Left ventricle myocardium superior (tissue), 1 donor: Measurements from ENCODE around the gene MAMDC2. TPM values are rescaled to one million over a fixed set of nuclear protein-coding genes. Genes with fewer than 3 reads are reported as not detected.

Experiments used
- ATAC-seq: fragments of 200-7000 bp; cut with Tn5 transposase; one replicate; pipeline ENCODE4 v1.9.1; 2020; ENCODE audit warnings: mild to moderate bottlenecking, moderate library complexity
- DNase-seq: peaks from one replicate; pipeline ENCODE4 v3.0.0-alpha.2; 2020
- intact Hi-C: fragments of 100-400 bp; cut with micrococcal nuclease; formaldehyde crosslinking; loops from one replicate; pipeline ENCODE4 v1.11.0; 2022
- long read RNA-seq: library from polyadenylated mRNA; unstranded; transcript quantifications from one replicate; pipeline ENCODE4 v2.0.0, GENCODE V29; 2021
- total RNA-seq: library from RNA; stranded (reverse); fragmentation: NEBNext Ultra II Directional; extraction: Animal tissue kit (Norgen Biotek cat#: 25700); gene quantifications from one replicate; pipeline ENCODE4 v1.2.1, GENCODE V29; 2021
- donor health status: DM: no; HTN: yes; CAD: no; lungs with severe emphysema.

Gene MAMDC2
- 8.9 TPM for total RNA-seq
- long read RNA-seq, transcript MAMDC2-201 (14 exons, 3,616 nt), result major isoform, 13 of 21 reads
- long read RNA-seq, partial matches to known transcripts, result 6 of 21 reads
- long read RNA-seq, other reads (novel, unspliced or antisense), result 2 of 21 reads

GRCh38 chr9:70043689-70044489, at the start of gene MAMDC2:
MAMDC2 (plus strand) TSS chr9:70043848; CDS start chr9:70044198, 350 bp downstream.
- peak; percentile 82 for DNase-seq

GRCh38 chr9:69995846-69996245, 47.8 kb upstream of the MAMDC2 start:
- ATAC-seq (no peak), DNase-seq (no peak)
- intact Hi-C loops, result no loop called here

More at GRCh38 chr9:70043689-70044489, at the start of gene MAMDC2:
- intact Hi-C loops, result no loop called here
- peak; percentile 85 for ATAC-seq

GRCh38 chr9:69996967-69997366, 46.7 kb upstream of the MAMDC2 start:
- ATAC-seq (peak; percentile 93), DNase-seq (no peak)
- intact Hi-C loops, result no loop called here

- DNase-seq, result no peak
- ATAC-seq, result no peak
- intact Hi-C loops, result no loop called here
Observed at GRCh38 chr9:69997524-69997923, 46.1 kb upstream of the MAMDC2 start.

- DNase-seq (no peak), ATAC-seq (peak; percentile 19)
- intact Hi-C loops, result no loop called here
Observed at GRCh38 chr9:69999315-69999714, 44.3 kb upstream of the MAMDC2 start.

GRCh38 chr9:70000469-70000868, 43.2 kb upstream of the MAMDC2 start:
- ATAC-seq (no peak), DNase-seq (no peak)
- intact Hi-C loops, result no loop called here

GRCh38 chr9:70003901-70004714, 39.5 kb upstream of the MAMDC2 start:
- intact Hi-C loops, result no loop called here
- DNase-seq (no peak), ATAC-seq (no peak)

- intact Hi-C loops, result no loop called here
- ATAC-seq (no peak), DNase-seq (no peak)
Observed at GRCh38 chr9:70006306-70006705, 37.3 kb upstream of the MAMDC2 start.

GRCh38 chr9:70007831-70008230, 35.8 kb upstream of the MAMDC2 start:
- no peak for ATAC-seq
- intact Hi-C loops, result no loop called here
- DNase-seq, result no peak

- ATAC-seq (peak; percentile 57), DNase-seq (no peak)
- intact Hi-C loops, result no loop called here
Observed at GRCh38 chr9:70010015-70010414, 33.6 kb upstream of the MAMDC2 start.

- no peak for ATAC-seq
- intact Hi-C loops, result no loop called here
- DNase-seq, result no peak
Observed at GRCh38 chr9:70011366-70011765, 32.3 kb upstream of the MAMDC2 start.

- intact Hi-C loops, result no loop called here
- DNase-seq (no peak), ATAC-seq (no peak)
Observed at GRCh38 chr9:70012569-70012968, 31.1 kb upstream of the MAMDC2 start.

- intact Hi-C loops, result no loop called here
- ATAC-seq (peak; percentile 69), DNase-seq (peak; percentile 36)
Observed at GRCh38 chr9:70013598-70014196, 30.0 kb upstream of the MAMDC2 start.

GRCh38 chr9:70015099-70015498, 28.5 kb upstream of the MAMDC2 start:
- DNase-seq (no peak), ATAC-seq (no peak)
- intact Hi-C loops, result no loop called here

GRCh38 chr9:70020217-70020616, 23.4 kb upstream of the MAMDC2 start:
- no peak for ATAC-seq
- intact Hi-C loops, result no loop called here

GRCh38 chr9:70020991-70021571, 22.6 kb upstream of the MAMDC2 start:
- intact Hi-C loops, result no loop called here
- DNase-seq (peak; percentile 78), ATAC-seq (peak; percentile 45)

More at GRCh38 chr9:70020217-70020616, 23.4 kb upstream of the MAMDC2 start:
- no peak for DNase-seq

GRCh38 chr9:70028287-70028686, 15.4 kb upstream of the MAMDC2 start:
- no peak for ATAC-seq
- DNase-seq, result no peak
- intact Hi-C loops, result no loop called here

- DNase-seq, result no peak
- intact Hi-C loops, result no loop called here
Observed at GRCh38 chr9:70030156-70030555, 13.5 kb upstream of the MAMDC2 start.

GRCh38 chr9:70031141-70031545, 12.5 kb upstream of the MAMDC2 start:
- no peak for ATAC-seq
- no peak for DNase-seq
- intact Hi-C loops, result no loop called here

More at GRCh38 chr9:70030156-70030555, 13.5 kb upstream of the MAMDC2 start:
- ATAC-seq, result no peak
